Measurements from ENCODE around the gene PPP3CB. TPM values are rescaled to one million over a fixed set of nuclear protein-coding genes. Genes with fewer than 3 reads are reported as not detected.

The PPP3CB gene
- total RNA-seq, 1 donor from 2014 or later: 64.5 TPM

DNA sequence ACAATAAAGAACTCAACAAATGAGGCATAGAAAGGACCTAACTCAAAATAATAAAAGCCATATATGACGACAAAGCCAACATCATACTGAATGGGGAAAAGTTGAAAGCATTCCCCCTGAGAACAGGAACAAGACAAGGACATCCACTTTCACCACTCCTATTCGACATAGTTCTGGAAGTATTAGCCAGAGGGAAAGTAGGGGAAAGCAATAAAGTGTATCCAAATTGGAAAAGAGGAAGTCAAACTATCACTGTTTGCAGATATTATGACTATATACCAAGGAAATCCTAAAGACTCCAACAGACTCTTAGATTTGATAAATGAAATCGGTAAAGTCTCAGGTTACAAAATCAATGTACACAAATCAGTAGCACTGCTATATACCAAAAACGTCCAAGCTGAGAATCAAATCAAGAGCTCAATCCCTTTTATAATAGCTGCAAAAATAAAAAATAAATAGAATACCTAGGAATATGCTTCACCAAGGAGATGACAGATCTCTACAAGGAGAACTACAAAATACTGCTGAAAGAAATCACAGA lies 86.8 kb downstream of the PPP3CB start:
- Histone ChIP-seq H3K27ac (replicated peaks) (no peak overlapping the region), H3K36me3 (peaks cover 3% of the 10 kb centered on the region), H3K9me3 (replicated peaks) (no peaks in the 10 kb centered on the region), H3K4me3 (no peak overlapping the region), H3K4me1 (peaks cover 83% of the 10 kb centered on the region), H3K27me3 (ENCODE audit: low read depth) (no peaks in the 10 kb centered on the region)
- intact Hi-C loops (cut with micrococcal nuclease): no loop called here
- no peak for DNase-seq
- no peak for TF ChIP-seq CTCF (IDR thresholded peaks at IDR 0.05; ENCODE audit: borderline replicate concordance)

- no peak for DNase-seq
- no peaks in the 10 kb centered on the region for H3K27me3 ChIP-seq (ENCODE audit: low read depth)
- intact Hi-C loops (cut with micrococcal nuclease): no loop called here
- no peak for TF ChIP-seq CTCF (IDR thresholded peaks at IDR 0.05; ENCODE audit: borderline replicate concordance)
- no peaks in the 10 kb centered on the region for H3K9me3 ChIP-seq (replicated peaks)
- H3K4me1 ChIP-seq: peaks cover 79% of the 10 kb centered on the region
- no peak overlapping the region for H3K27ac ChIP-seq (replicated peaks)
- peaks cover 3% of the 10 kb centered on the region for H3K36me3 ChIP-seq
- H3K4me3 ChIP-seq: no peak overlapping the region
Observed at GRCh38 chr10:73408061-73408460, 87.8 kb downstream of the PPP3CB start.

DNA sequence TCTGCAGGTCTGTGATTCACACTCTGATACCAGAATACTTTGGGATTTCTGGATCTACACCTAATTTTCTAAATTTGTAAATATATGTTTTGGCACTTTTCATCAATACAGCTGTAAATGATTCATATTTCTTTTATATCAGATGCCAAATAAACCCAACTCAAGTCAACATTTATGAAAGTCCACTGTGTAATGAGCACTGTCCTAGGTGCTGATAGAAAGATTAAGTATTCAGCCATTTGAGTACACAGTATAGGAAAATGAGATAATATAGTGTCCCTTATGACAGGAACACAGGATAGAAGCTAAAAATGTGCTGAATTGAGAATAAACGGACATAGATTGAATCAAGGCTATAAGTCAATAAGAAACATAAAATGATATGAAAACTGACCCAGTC lies 88.3 kb downstream of the PPP3CB start:
- DNase-seq: no peak
- Histone ChIP-seq H3K27me3 (ENCODE audit: low read depth) (no peaks in the 10 kb centered on the region), H3K27ac (replicated peaks) (no peak overlapping the region), H3K9me3 (replicated peaks) (no peaks in the 10 kb centered on the region), H3K36me3 (peaks cover 3% of the 10 kb centered on the region), H3K4me1 (peaks cover 73% of the 10 kb centered on the region), H3K4me3 (no peak overlapping the region)
- intact Hi-C loops (cut with micrococcal nuclease): no loop called here
- TF ChIP-seq CTCF (IDR thresholded peaks at IDR 0.05; ENCODE audit: borderline replicate concordance): no peak

DNA sequence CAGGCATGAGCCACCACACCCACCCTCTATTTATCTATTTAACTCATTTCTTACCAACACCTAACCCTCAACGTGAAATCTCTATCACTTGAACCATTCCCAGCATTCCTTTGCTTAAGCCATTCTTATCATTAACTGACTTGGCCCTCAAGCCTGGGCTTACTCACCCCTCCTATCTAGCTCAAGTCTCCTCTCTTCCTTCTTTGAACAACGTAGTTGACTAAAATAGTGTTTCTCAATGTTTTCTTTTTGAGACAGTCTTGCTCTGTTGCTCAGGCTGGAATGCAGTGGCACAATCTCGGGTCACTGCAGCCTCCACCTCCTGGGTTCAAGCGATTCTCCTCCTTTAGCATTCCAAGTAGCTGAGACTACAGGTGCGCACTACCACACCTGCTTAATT lies 89.0 kb downstream of the PPP3CB start:
- Histone ChIP-seq H3K4me3 (no peak overlapping the region), H3K27me3 (ENCODE audit: low read depth) (no peaks in the 10 kb centered on the region), H3K36me3 (peaks cover 3% of the 10 kb centered on the region), H3K4me1 (peaks cover 67% of the 10 kb centered on the region), H3K9me3 (replicated peaks) (no peaks in the 10 kb centered on the region), H3K27ac (replicated peaks) (no peak overlapping the region)
- intact Hi-C loops (cut with micrococcal nuclease): no loop called here
- TF ChIP-seq CTCF (IDR thresholded peaks at IDR 0.05; ENCODE audit: borderline replicate concordance): no peak
- DNase-seq: no peak

GRCh38 chr10:73405556-73405955 lies 90.3 kb downstream of the PPP3CB start:
- Histone ChIP-seq H3K4me1 (peaks cover 68% of the 10 kb centered on the region), H3K36me3 (peaks cover 3% of the 10 kb centered on the region), H3K27me3 (ENCODE audit: low read depth) (no peaks in the 10 kb centered on the region), H3K4me3 (no peak overlapping the region), H3K27ac (replicated peaks) (no peak overlapping the region), H3K9me3 (replicated peaks) (no peaks in the 10 kb centered on the region)
- TF ChIP-seq CTCF (IDR thresholded peaks at IDR 0.05; ENCODE audit: borderline replicate concordance): no peak
- no peak for DNase-seq
- intact Hi-C loops (cut with micrococcal nuclease): no loop called here

Data from left ventricle myocardium inferior (tissue), 1 donor.